Fibroblast of the aortic adventitia (primary cell): ENCODE data around the gene DCDC2. TPM values are rescaled to one million over a fixed set of nuclear protein-coding genes. Genes with fewer than 3 reads are reported as not detected.

Source experiments
- DNase-seq: peaks from one replicate; pipeline ENCODE4 v3.0.0-alpha.2; 2010; ENCODE audit warnings: low read depth
- H3K4me3 ChIP-seq: 2 replicates; pipeline ENCODE4 v1.5.1; 2011; ENCODE audit warnings: low read depth, mild to moderate bottlenecking, control low read depth, low read length, moderate library complexity
- CTCF ChIP-seq: IDR thresholded peaks from 2 replicates; pipeline ENCODE4 v1.5.1; 2011; ENCODE audit warnings: mild to moderate bottlenecking, low read length, control low read depth, inconsistent platforms; ENCODE audit not compliant: insufficient read depth
- total RNA-seq: library from RNA; depleted of rRNA; stranded (reverse); fragments of >200 nt; gene quantifications from 2 replicates; pipeline ENCODE4 v1.2.3, GENCODE V29; 2012; ENCODE audit warnings: low replicate concordance

Gene DCDC2
- total RNA-seq, 1 donor, result not detected

- no peak overlapping the region for H3K4me3 ChIP-seq
- DNase-seq, result no peak
- no peak for TF ChIP-seq CTCF
Measured at GRCh38 chr6:24195836-24196597, 161.8 kb downstream of the DCDC2 start.

- no peak for DNase-seq
- TF ChIP-seq CTCF, result no peak
Measured at GRCh38 chr6:24194978-24195700, 162.7 kb downstream of the DCDC2 start.

DNA sequence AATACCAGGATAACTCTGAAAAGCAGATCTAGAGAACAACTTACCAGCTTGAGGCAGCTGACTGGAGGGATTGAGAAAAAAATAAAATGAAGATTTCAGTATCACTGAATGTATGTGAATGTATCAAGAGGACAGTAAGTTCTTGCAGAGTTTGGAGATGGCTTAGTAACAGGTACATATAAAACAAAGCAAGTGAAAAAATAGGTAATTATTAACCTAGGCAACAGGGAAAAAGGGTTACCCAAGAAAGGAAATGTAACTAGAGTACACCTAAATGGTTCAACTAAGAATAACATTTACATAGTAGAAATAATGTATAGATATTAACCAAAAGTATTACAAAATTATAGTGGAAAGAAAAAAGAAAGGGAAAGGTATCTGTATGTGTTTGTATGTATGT, 164.5 kb downstream of the DCDC2 start:
- no peak for TF ChIP-seq CTCF
- no peak for DNase-seq
- H3K4me3 ChIP-seq, result no peak overlapping the region

More at GRCh38 chr6:24194978-24195700, 162.7 kb downstream of the DCDC2 start:
- H3K4me3 ChIP-seq, result no peak overlapping the region

GRCh38 chr6:24191346-24191745, 166.5 kb downstream of the DCDC2 start:
- no peak overlapping the region for H3K4me3 ChIP-seq
- TF ChIP-seq CTCF, result no peak
- DNase-seq, result no peak

DNA sequence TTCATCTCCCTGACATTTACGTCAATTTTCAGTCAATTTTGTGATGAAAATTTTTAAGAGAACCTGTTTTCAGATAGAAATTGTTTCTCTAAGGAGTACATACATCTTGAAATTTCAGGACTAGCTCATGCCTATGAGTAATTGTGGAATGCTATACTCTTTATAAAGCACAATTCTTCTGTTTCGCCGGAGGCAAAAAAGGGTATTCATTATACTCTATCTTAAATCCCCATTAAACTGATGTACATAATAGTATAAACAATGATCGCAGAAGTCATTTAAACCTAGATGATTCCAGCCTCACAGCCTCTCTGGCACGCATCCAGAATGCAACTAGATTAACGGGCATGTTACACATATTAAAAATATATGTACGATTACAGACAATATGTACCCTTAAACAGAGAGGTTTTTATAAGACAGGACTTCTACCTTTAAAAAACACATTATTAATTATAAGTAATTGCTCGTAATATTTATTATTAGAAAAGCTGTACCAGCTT, 169.2 kb downstream of the DCDC2 start:
- no peak overlapping the region for H3K4me3 ChIP-seq
- no peak for DNase-seq
- TF ChIP-seq CTCF, result no peak

GRCh38 chr6:24187965-24188577, 169.8 kb downstream of the DCDC2 start:
- no peak for DNase-seq
- no peak for TF ChIP-seq CTCF
- no peak overlapping the region for H3K4me3 ChIP-seq
